ENCODE results near the gene DACT3. TPM values are rescaled to one million over a fixed set of nuclear protein-coding genes. Genes with fewer than 3 reads are reported as not detected.

The DACT3 gene
- total RNA-seq = 7.3 TPM

- Histone ChIP-seq H3K9ac (ENCODE audit: low read depth in 1 of 3, low read length in 3 of 3) (peak within 1 kb of the TSS; percentile 65 to 79 (median 68)), H3K27me3 (ENCODE audit: control insufficient read depth in 3 of 3, insufficient read depth in 3 of 3, low read length in 3 of 3) (peaks cover 16 to 21% (median 18%) of the 10 kb centered on the region in 3 donors), H3K4me3 (ENCODE audit: low read length in 3 of 3) (peak within 1 kb of the TSS; percentile 67 to 75 (median 74)), H3K4me1 (ENCODE audit: control insufficient read depth in 3 of 3, insufficient read depth in 3 of 3, low read length in 3 of 3) (peaks cover 19 to 26% (median 20%) of the 10 kb centered on the region in 3 donors), H3K9me3 (ENCODE audit: control insufficient read depth in 3 of 3, low read length in 3 of 3) (no peaks in the 10 kb centered on the region), H3K36me3 (ENCODE audit: control insufficient read depth in 3 of 3, insufficient read depth in 3 of 3, low read length in 3 of 3) (no peaks in the 10 kb centered on the region), H3K27ac (ENCODE audit: low read depth, low read length) (peak within 1 kb of the TSS; percentile 76)
These were observed at the start of gene DACT3 for GRCh38 chr19:46661020-46661731. Gene DACT3 (minus strand): TSS chr19:46661182. CDS start chr19:46661064, 118 bp downstream.

- Histone ChIP-seq H3K9me3 (ENCODE audit: control insufficient read depth in 3 of 3, low read length in 3 of 3) (no peaks in the 10 kb centered on the region), H3K4me1 (ENCODE audit: control insufficient read depth in 3 of 3, insufficient read depth in 3 of 3, low read length in 3 of 3) (peaks cover 12 to 13% (median 12%) of the 10 kb centered on the region in 3 donors), H3K27me3 (ENCODE audit: control insufficient read depth in 3 of 3, insufficient read depth in 3 of 3, low read length in 3 of 3) (no peaks in the 10 kb centered on the region), H3K9ac (ENCODE audit: low read depth in 1 of 3, low read length in 3 of 3) (no peak overlapping the region), H3K27ac (ENCODE audit: low read depth, low read length) (no peak overlapping the region), H3K4me3 (ENCODE audit: low read length in 3 of 3) (no peak overlapping the region), H3K36me3 (ENCODE audit: control insufficient read depth in 3 of 3, insufficient read depth in 3 of 3, low read length in 3 of 3) (peaks cover 0 to 2% (median 0%) of the 10 kb centered on the region in 3 donors)
These were observed 49.7 kb upstream of the DACT3 start for GRCh38 chr19:46710687-46711086.

- no peaks in the 10 kb centered on the region for H3K9me3 ChIP-seq (ENCODE audit: control insufficient read depth in 3 of 3, low read length in 3 of 3)
- H3K27me3 ChIP-seq (ENCODE audit: control insufficient read depth in 3 of 3, insufficient read depth in 3 of 3, low read length in 3 of 3) = no peaks in the 10 kb centered on the region
- peaks cover 19 to 28% (median 20%) of the 10 kb centered on the region in 3 donors for H3K36me3 ChIP-seq (ENCODE audit: control insufficient read depth in 3 of 3, insufficient read depth in 3 of 3, low read length in 3 of 3)
- no peak overlapping the region for H3K4me3 ChIP-seq (ENCODE audit: low read length in 3 of 3)
- no peak overlapping the region for H3K27ac ChIP-seq (ENCODE audit: low read depth, low read length)
- H3K9ac ChIP-seq (ENCODE audit: low read depth in 1 of 3, low read length in 3 of 3) = no peak overlapping the region
- H3K4me1 ChIP-seq (ENCODE audit: control insufficient read depth in 3 of 3, insufficient read depth in 3 of 3, low read length in 3 of 3) = no peaks in the 10 kb centered on the region
These were observed 43.5 kb upstream of the DACT3 start for GRCh38 chr19:46704379-46705076.

GRCh38 chr19:46700704-46701103 lies 39.7 kb upstream of the DACT3 start:
- H3K27ac ChIP-seq (ENCODE audit: low read depth, low read length) = no peak overlapping the region
- no peaks in the 10 kb centered on the region for H3K9me3 ChIP-seq (ENCODE audit: control insufficient read depth in 3 of 3, low read length in 3 of 3)
- H3K4me3 ChIP-seq (ENCODE audit: low read length in 3 of 3) = no peak overlapping the region
- H3K36me3 ChIP-seq (ENCODE audit: control insufficient read depth in 3 of 3, insufficient read depth in 3 of 3, low read length in 3 of 3) = peaks cover 29 to 41% (median 31%) of the 10 kb centered on the region in 3 donors
- H3K27me3 ChIP-seq (ENCODE audit: control insufficient read depth in 3 of 3, insufficient read depth in 3 of 3, low read length in 3 of 3) = no peaks in the 10 kb centered on the region
- H3K4me1 ChIP-seq (ENCODE audit: control insufficient read depth in 3 of 3, insufficient read depth in 3 of 3, low read length in 3 of 3) = peaks cover 0 to 6% (median 6%) of the 10 kb centered on the region in 3 donors
- no peak overlapping the region for H3K9ac ChIP-seq (ENCODE audit: low read depth in 1 of 3, low read length in 3 of 3)

GRCh38 chr19:46698395-46699321 lies 37.7 kb upstream of the DACT3 start:
- Histone ChIP-seq H3K27ac (ENCODE audit: low read depth, low read length) (no peak overlapping the region), H3K4me1 (ENCODE audit: control insufficient read depth in 3 of 3, insufficient read depth in 3 of 3, low read length in 3 of 3) (peaks cover 0 to 6% (median 6%) of the 10 kb centered on the region in 3 donors), H3K9ac (ENCODE audit: low read depth in 1 of 3, low read length in 3 of 3) (no peak overlapping the region), H3K4me3 (ENCODE audit: low read length in 3 of 3) (no peak overlapping the region), H3K9me3 (ENCODE audit: control insufficient read depth in 3 of 3, low read length in 3 of 3) (no peaks in the 10 kb centered on the region), H3K36me3 (ENCODE audit: control insufficient read depth in 3 of 3, insufficient read depth in 3 of 3, low read length in 3 of 3) (peaks cover 30 to 40% (median 37%) of the 10 kb centered on the region in 3 donors), H3K27me3 (ENCODE audit: control insufficient read depth in 3 of 3, insufficient read depth in 3 of 3, low read length in 3 of 3) (no peaks in the 10 kb centered on the region)

- Histone ChIP-seq H3K4me1 (ENCODE audit: control insufficient read depth in 3 of 3, insufficient read depth in 3 of 3, low read length in 3 of 3) (peaks cover 0 to 6% (median 6%) of the 10 kb centered on the region in 3 donors), H3K36me3 (ENCODE audit: control insufficient read depth in 3 of 3, insufficient read depth in 3 of 3, low read length in 3 of 3) (peaks cover 38 to 46% (median 44%) of the 10 kb centered on the region in 3 donors), H3K27ac (ENCODE audit: low read depth, low read length) (no peak overlapping the region), H3K4me3 (ENCODE audit: low read length in 3 of 3) (peak overlapping the region in 1 of 3 donors; percentile 60), H3K9ac (ENCODE audit: low read depth in 1 of 3, low read length in 3 of 3) (peak overlapping the region in 1 of 3 donors; percentile 33), H3K27me3 (ENCODE audit: control insufficient read depth in 3 of 3, insufficient read depth in 3 of 3, low read length in 3 of 3) (no peaks in the 10 kb centered on the region), H3K9me3 (ENCODE audit: control insufficient read depth in 3 of 3, low read length in 3 of 3) (no peaks in the 10 kb centered on the region)
These were observed 36.4 kb upstream of the DACT3 start for GRCh38 chr19:46697204-46697960.

- Histone ChIP-seq H3K4me1 (ENCODE audit: control insufficient read depth in 3 of 3, insufficient read depth in 3 of 3, low read length in 3 of 3) (peaks cover 0 to 6% (median 6%) of the 10 kb centered on the region in 3 donors), H3K4me3 (ENCODE audit: low read length in 3 of 3) (peak overlapping the region in 1 of 3 donors; percentile 13), H3K36me3 (ENCODE audit: control insufficient read depth in 3 of 3, insufficient read depth in 3 of 3, low read length in 3 of 3) (peaks cover 44 to 51% (median 47%) of the 10 kb centered on the region in 3 donors), H3K9ac (ENCODE audit: low read depth in 1 of 3, low read length in 3 of 3) (no peak overlapping the region), H3K27ac (ENCODE audit: low read depth, low read length) (no peak overlapping the region), H3K9me3 (ENCODE audit: control insufficient read depth in 3 of 3, low read length in 3 of 3) (no peaks in the 10 kb centered on the region), H3K27me3 (ENCODE audit: control insufficient read depth in 3 of 3, insufficient read depth in 3 of 3, low read length in 3 of 3) (no peaks in the 10 kb centered on the region)
These were observed 35.9 kb upstream of the DACT3 start for GRCh38 chr19:46696866-46697203.

- Histone ChIP-seq H3K4me1 (ENCODE audit: control insufficient read depth in 3 of 3, insufficient read depth in 3 of 3, low read length in 3 of 3) (peaks cover 0 to 6% (median 6%) of the 10 kb centered on the region in 3 donors), H3K4me3 (ENCODE audit: low read length in 3 of 3) (no peak overlapping the region), H3K27ac (ENCODE audit: low read depth, low read length) (no peak overlapping the region), H3K36me3 (ENCODE audit: control insufficient read depth in 3 of 3, insufficient read depth in 3 of 3, low read length in 3 of 3) (peaks cover 47 to 54% (median 51%) of the 10 kb centered on the region in 3 donors), H3K9ac (ENCODE audit: low read depth in 1 of 3, low read length in 3 of 3) (no peak overlapping the region), H3K9me3 (ENCODE audit: control insufficient read depth in 3 of 3, low read length in 3 of 3) (no peaks in the 10 kb centered on the region), H3K27me3 (ENCODE audit: control insufficient read depth in 3 of 3, insufficient read depth in 3 of 3, low read length in 3 of 3) (no peaks in the 10 kb centered on the region)
These were observed 35.1 kb upstream of the DACT3 start for GRCh38 chr19:46696052-46696451.

- Histone ChIP-seq H3K4me3 (ENCODE audit: low read length in 3 of 3) (no peak overlapping the region), H3K27me3 (ENCODE audit: control insufficient read depth in 3 of 3, insufficient read depth in 3 of 3, low read length in 3 of 3) (no peaks in the 10 kb centered on the region), H3K27ac (ENCODE audit: low read depth, low read length) (no peak overlapping the region)
These were observed 32.8 kb upstream of the DACT3 start for GRCh38 chr19:46693760-46694159.

More at GRCh38 chr19:46693760-46694159, 32.8 kb upstream of the DACT3 start:
- no peaks in the 10 kb centered on the region for H3K9me3 ChIP-seq (ENCODE audit: control insufficient read depth in 3 of 3, low read length in 3 of 3)
- peaks cover 0 to 6% (median 6%) of the 10 kb centered on the region in 3 donors for H3K4me1 ChIP-seq (ENCODE audit: control insufficient read depth in 3 of 3, insufficient read depth in 3 of 3, low read length in 3 of 3)
- H3K36me3 ChIP-seq (ENCODE audit: control insufficient read depth in 3 of 3, insufficient read depth in 3 of 3, low read length in 3 of 3) = peaks cover 33 to 52% (median 47%) of the 10 kb centered on the region in 3 donors
- H3K9ac ChIP-seq (ENCODE audit: low read depth in 1 of 3, low read length in 3 of 3) = no peak overlapping the region

Data from skeletal muscle tissue (tissue), 4 donors.